B cell (primary cell): Measurements from ENCODE around the gene GPRIN2. TPM values are rescaled to one million over a fixed set of nuclear protein-coding genes. Genes with fewer than 3 reads are reported as not detected.
A peak's percentile ranks its signal among the peaks of the same experiment; 100 is the strongest.

Source experiments
- ATAC-seq: fragments of 200-7000 bp; cut with Tn5 transposase; one replicate; pipeline ENCODE4 v1.10.0; 2021; ENCODE audit warnings: low read depth, mild to moderate bottlenecking, moderate number of reproducible peaks, moderate library complexity
- CTCF ChIA-PET: fragments of 350-600 bp; sonication (Branson Sonifier 250); formaldehyde crosslinking; loops from one replicate; lab custom pipeline; 2021; ENCODE audit warnings: antibody characterized with exemption, inconsistent platforms; lab: Charles Lee
- POLR2A ChIA-PET: fragments of 350-600 bp; sonication (Branson Sonifier 250); formaldehyde crosslinking; loops from one replicate; lab custom pipeline; 2021; ENCODE audit warnings: antibody characterized with exemption; lab: Charles Lee
- DNase-seq: peaks from one replicate; pipeline ENCODE4 v3.0.0; 2013
- H2AFZ ChIP-seq: 2 replicates; pipeline ENCODE4 v1.6.1; 2012; ENCODE audit warnings: mild to moderate bottlenecking, low read depth, low read length; ENCODE audit not compliant: insufficient read depth, poor library complexity, severe bottlenecking
- H3K27ac ChIP-seq, 2 donors: 1 replicate in 1 of 2; 2 replicates in 1 of 2; pipeline ENCODE4 v1.5.1; 2012 to 2013; ENCODE audit warnings: low read length in 2 of 2, mild to moderate bottlenecking in 2 of 2, moderate library complexity in 1 of 2
- H3K27me3 ChIP-seq, 4 experiments: fragments of 200-600 bp in 1 of 4; sonication (generic) in 1 of 4; replicated peaks in 1 of 4; 1 replicate in 2 of 4; 2 replicates in 2 of 4; pipeline versions ENCODE4 v1.6.1 to v1.7.0; 2013 to 2016; ENCODE audit warnings: low read length in 3 of 4, mild to moderate bottlenecking in 2 of 4, mixed read lengths in 1 of 4, moderate library complexity in 1 of 4; ENCODE audit not compliant: insufficient read depth in 4 of 4, control insufficient read depth in 3 of 4; ENCODE audit errors: control extremely low read depth in 1 of 4
- H3K36me3 ChIP-seq, 2 experiments: replicated peaks in 1 of 2; 1 replicate in 1 of 2; 2 replicates in 1 of 2; pipeline versions ENCODE4 v1.6.1 to v1.7.1; 2013; ENCODE audit warnings: low read length in 1 of 2; ENCODE audit not compliant: insufficient read depth in 2 of 2, control insufficient read depth in 1 of 2; ENCODE audit errors: control extremely low read depth in 1 of 2, extremely low read depth in 1 of 2
- H3K4me1 ChIP-seq, 2 donors: fragments of 200-600 bp in 1 of 2; sonication (generic) in 1 of 2; 1 replicate in 1 of 2; 2 replicates in 1 of 2; pipeline versions ENCODE4 v1.5.1 to v1.6.1; 2013 to 2017; ENCODE audit warnings: low read length in 2 of 2; ENCODE audit not compliant: control insufficient read depth in 2 of 2, insufficient read depth in 2 of 2
- H3K4me2 ChIP-seq: replicated peaks from 2 replicates; pipeline ENCODE3; 2012; ENCODE audit warnings: mild to moderate bottlenecking, low read depth, low read length; ENCODE audit not compliant: poor library complexity, severe bottlenecking
- H3K4me3 ChIP-seq, 5 experiments: fragments of 200-600 bp in 1 of 5; sonication (generic) in 1 of 5; 1 replicate in 3 of 5; 2 replicates in 2 of 5; pipeline versions ENCODE4 v1.5.1 to v1.7.0; 2011 to 2016; ENCODE audit warnings: low read length in 4 of 5, mild to moderate bottlenecking in 4 of 5, low read depth in 2 of 5, control low read depth in 1 of 5, moderate library complexity in 1 of 5; ENCODE audit not compliant: insufficient read depth in 1 of 5; ENCODE audit errors: control extremely low read depth in 1 of 5, extremely low read depth in 1 of 5
- H3K79me2 ChIP-seq: fragments of 200-600 bp; sonication (generic); one replicate; pipeline ENCODE4 v1.6.0; 2016; ENCODE audit warnings: low read length; ENCODE audit not compliant: control insufficient read depth, insufficient read depth
- H3K9ac ChIP-seq: fragments of 200-600 bp; sonication (generic); 2 replicates; pipeline ENCODE4 v1.6.1; 2017; ENCODE audit warnings: mild to moderate bottlenecking, low read length, moderate library complexity
- H3K9me3 ChIP-seq, 3 donors: one replicate each; pipeline versions ENCODE4 v1.6.1 to v1.7.1; 2013; ENCODE audit warnings: low read length in 2 of 3; ENCODE audit not compliant: control insufficient read depth in 2 of 3, insufficient read depth in 1 of 3; ENCODE audit errors: control extremely low read depth in 1 of 3
- H4K20me1 ChIP-seq: 2 replicates; pipeline ENCODE4 v1.6.0; 2012; ENCODE audit warnings: mild to moderate bottlenecking, low read length; ENCODE audit not compliant: insufficient read depth, control insufficient read depth, poor library complexity, severe bottlenecking
- H3K27ac Mint-ChIP-seq: one replicate; pipeline ENCODE4 v1.8.0; 2021; ENCODE audit warnings: mixed read lengths
- H3K27me3 Mint-ChIP-seq: one replicate; pipeline ENCODE4 v1.8.0; 2021; ENCODE audit warnings: mixed read lengths
- H3K4me1 Mint-ChIP-seq: one replicate; pipeline ENCODE4 v1.8.0; 2021; ENCODE audit warnings: mixed read lengths
- H3K4me3 Mint-ChIP-seq: one replicate; pipeline ENCODE4 v1.8.0; 2021; ENCODE audit warnings: mixed read lengths
- H3K9me3 Mint-ChIP-seq: one replicate; pipeline ENCODE4 v1.8.0; 2022; ENCODE audit warnings: mixed read lengths; ENCODE audit not compliant: insufficient read depth
- CTCF ChIP-seq: fragments of 200-600 bp; IDR thresholded peaks from one replicate; pipeline ENCODE4 v1.8.0; 2022; ENCODE audit warnings: antibody characterized with exemption, mild to moderate bottlenecking
- EZH2 ChIP-seq: IDR thresholded peaks from 2 replicates; pipeline ENCODE4 v1.6.1; 2012; ENCODE audit warnings: borderline replicate concordance, low read depth, mild to moderate bottlenecking, moderate library complexity, low read length; ENCODE audit not compliant: insufficient read depth, poor library complexity, severe bottlenecking
- WGBS: methylation state at CpG from one replicate; pipeline ENCODE4 v1.1.5; 2013; ENCODE audit warnings: missing lambda C conversion rate; ENCODE audit not compliant: insufficient coverage; 5-methylcytosine and 5-hydroxymethylcytosine counted together
- intact Hi-C: fragments of 100-400 bp; cut with micrococcal nuclease; formaldehyde crosslinking; loops from one replicate; pipeline ENCODE4 v1.10.0; 2022
- polyA plus RNA-seq: library from polyadenylated mRNA; depleted of rRNA; stranded (reverse); fragments of >200 nt; gene quantifications from 2 replicates; pipeline ENCODE4 v1.2.3, GENCODE V29; 2012
- total RNA-seq, 2 donors: library from RNA; stranded (reverse); fragments of 120-200 nt in 1 of 2; gene quantifications; 1 replicate in 1 of 2; 2 replicates in 1 of 2; pipeline versions ENCODE4 v1.2.3 to v1.2.4, GENCODE V29; 2013 to 2022

Gene GPRIN2
- total and polyA plus RNA-seq, 2 donors (not counting 1 experiment from before 2014, with no cell fraction given), result not detected

- H4K20me1 ChIP-seq, result no peaks in the 10 kb centered on the region
- H3K4me1 ChIP-seq, result peaks cover 9 to 12% of the 10 kb centered on the region in 2 donors
- H3K9ac ChIP-seq, result no peak overlapping the region
- Mint-ChIP-seq H3K4me1 (peaks cover 18% of the 10 kb centered on the region), H3K27me3 (peaks cover 11% of the 10 kb centered on the region), H3K4me3 (no peak overlapping the region), H3K27ac (no peak overlapping the region), H3K9me3 (no peaks in the 10 kb centered on the region)
- H3K36me3 ChIP-seq, result no peaks in the 10 kb centered on the region
- intact Hi-C loops, result no loop called here
- WGBS, result 94% methylated on average over 2 of the region's 2 CpGs
- CTCF ChIA-PET, result interaction anchor here (1.0 kb wide), 1 partner anchor 13 kb away, joined by 3 read pairs; no protein-coding TSS in a partner anchor
- peaks cover 0 to 4% (median 0%) of the 10 kb centered on the region in 3 donors for H3K9me3 ChIP-seq
- TF ChIP-seq EZH2 (no peak), CTCF (no peak)
- POLR2A ChIA-PET, result no interaction called here
- DNase-seq (no peak), ATAC-seq (peak; percentile 13)
- H3K4me2 ChIP-seq, result no peak overlapping the region
- no peak overlapping the region for H3K4me3 ChIP-seq
- no peak overlapping the region for H3K27ac ChIP-seq
- H2AFZ ChIP-seq, result no peak overlapping the region
- no peaks in the 10 kb centered on the region for H3K79me2 ChIP-seq
- H3K27me3 ChIP-seq, result peaks cover 0 to 32% (median 14%) of the 10 kb centered on the region in 4 experiments
Observed at GRCh38 chr10:46553238-46554049, 3.0 kb downstream of the GPRIN2 start.
